Panc1 (cell line): Measurements from ENCODE around the gene YES1. TPM values are rescaled to one million over a fixed set of nuclear protein-coding genes. Genes with fewer than 3 reads are reported as not detected.
"Not testable (repeated sequence)": the region's sequence is repeated elsewhere in the genome, so short reads cannot be mapped to it uniquely, and the experiment has no call there.

Experiments used
- ATAC-seq: fragments of 200-7000 bp; cut with Tn5 transposase; 2 replicates; pipeline ENCODE4 v1.9.1; 2020; ENCODE audit warnings: mild to moderate bottlenecking, moderate library complexity
- BruUV-seq: library from RNA; stranded (reverse); fragments of 400-500 nt; replicated peaks from 2 replicates; lab custom pipeline; 2021; lab: Mats Ljungman, UMichigan
- CTCF ChIA-PET: fragments of 300-600 bp; sonication (Branson Sonifier 250); formaldehyde crosslinking; loops from one replicate; lab custom pipeline; 2022; ENCODE audit warnings: antibody characterized with exemption; lab: Charles Lee
- POLR2A ChIA-PET: fragments of 300-600 bp; sonication (Branson Sonifier 250); formaldehyde crosslinking; loops from one replicate; lab custom pipeline; 2022; ENCODE audit warnings: antibody characterized with exemption; lab: Charles Lee
- DNase-seq: peaks from one replicate; pipeline ENCODE4 v3.0.0-alpha.2; 2010; ENCODE audit warnings: low read depth, low spot score
- H3K27ac ChIP-seq: 2 replicates; pipeline ENCODE4 v1.5.1; 2011; ENCODE audit warnings: mild to moderate bottlenecking, low read length, inconsistent platforms
- H3K27me3 ChIP-seq: fragments of 200-500 bp; sonication (Bioruptor generic); 2 replicates; pipeline ENCODE4 v1.6.0; 2014; ENCODE audit warnings: low read length, inconsistent platforms; ENCODE audit not compliant: control insufficient read depth, insufficient read depth
- H3K36me3 ChIP-seq: fragments of 200-500 bp; sonication (Bioruptor generic); 2 replicates; pipeline ENCODE4 v1.5.1; 2014; ENCODE audit warnings: inconsistent platforms, mild to moderate bottlenecking, low read length, moderate library complexity; ENCODE audit not compliant: control insufficient read depth, insufficient read depth
- H3K4me1 ChIP-seq: 2 replicates; pipeline ENCODE4 v1.5.1; 2011; ENCODE audit warnings: inconsistent platforms, mild to moderate bottlenecking, low read length, moderate library complexity; ENCODE audit not compliant: control insufficient read depth, insufficient read depth
- H3K4me3 ChIP-seq, 2 experiments: 2 replicates each; pipeline ENCODE4 v1.5.1; 2011 to 2012; ENCODE audit warnings: low read depth in 2 of 2, low read length in 2 of 2, mild to moderate bottlenecking in 2 of 2, inconsistent platforms in 1 of 2, moderate library complexity in 1 of 2
- H3K9me3 ChIP-seq: fragments of 200-500 bp; sonication (Bioruptor generic); 2 replicates; pipeline ENCODE4 v1.5.1; 2014; ENCODE audit warnings: low read depth, mild to moderate bottlenecking, inconsistent platforms, low read length, moderate library complexity; ENCODE audit not compliant: control insufficient read depth, insufficient read depth
- POLR2AphosphoS5 ChIP-seq: IDR thresholded peaks from 2 replicates; pipeline ENCODE4 v1.6.1; 2012; ENCODE audit warnings: mild to moderate bottlenecking, low read depth, low read length, moderate library complexity
- REST ChIP-seq, 2 experiments: IDR thresholded peaks; 2 replicates each; pipeline ENCODE4 v1.6.1; 2011 to 2012; ENCODE audit warnings: low read depth in 2 of 2, control low read depth in 1 of 2, low read length in 1 of 2, mild to moderate bottlenecking in 1 of 2, moderate library complexity in 1 of 2; ENCODE audit not compliant: insufficient read depth in 1 of 2
- SIN3A ChIP-seq: IDR thresholded peaks from 2 replicates; pipeline ENCODE4 v1.6.1; 2012; ENCODE audit warnings: low read depth, mild to moderate bottlenecking, low read length, moderate library complexity, borderline replicate concordance; ENCODE audit not compliant: insufficient read depth
- TCF7L2 ChIP-seq: IDR thresholded peaks from 2 replicates; pipeline ENCODE4 v1.6.1; 2011; ENCODE audit warnings: mild to moderate bottlenecking, low read depth, low read length, inconsistent platforms
- in situ Hi-C: cut with HindIII; loops from 2 replicates; pipeline ENCODE4 v1.10.0; 2016; ENCODE audit warnings: low sequenced_read_pairs, low pct_unique_long_range_greater_than_20kb
- intact Hi-C: fragments of 100-400 bp; cut with micrococcal nuclease; formaldehyde crosslinking; loops from one replicate; pipeline ENCODE4 v1.10.0; 2022; ENCODE audit not compliant: unreplicated experiment
- total RNA-seq: library from RNA; stranded (reverse); gene quantifications from one replicate; pipeline ENCODE4 v1.2.1, GENCODE V29; 2021; ENCODE audit not compliant: unreplicated experiment
- TF ChIP-seq, protein P1 (sequence below): fragments of 450-650 bp; IDR thresholded peaks from 2 replicates; pipeline ENCODE4 v1.5.1; 2017; ENCODE audit warnings: mild to moderate bottlenecking

The YES1 gene
- total RNA-seq, 1 experiment from 2014 or later, result 91.6 TPM

GRCh38 chr18:766550-766860 is 45.5 kb downstream of the YES1 start:
- intact Hi-C loops (loop anchor here (5.0 kb wide), 1 partner anchor 36 kb away; no protein-coding TSS in a partner anchor), in situ Hi-C loops (no loop called here)
- ATAC-seq, result no peak
- TF ChIP-seq TCF7L2 (no peak), SIN3A (no peak), POLR2AphosphoS5 (no peak)
- TF ChIP-seq, protein P1, sequence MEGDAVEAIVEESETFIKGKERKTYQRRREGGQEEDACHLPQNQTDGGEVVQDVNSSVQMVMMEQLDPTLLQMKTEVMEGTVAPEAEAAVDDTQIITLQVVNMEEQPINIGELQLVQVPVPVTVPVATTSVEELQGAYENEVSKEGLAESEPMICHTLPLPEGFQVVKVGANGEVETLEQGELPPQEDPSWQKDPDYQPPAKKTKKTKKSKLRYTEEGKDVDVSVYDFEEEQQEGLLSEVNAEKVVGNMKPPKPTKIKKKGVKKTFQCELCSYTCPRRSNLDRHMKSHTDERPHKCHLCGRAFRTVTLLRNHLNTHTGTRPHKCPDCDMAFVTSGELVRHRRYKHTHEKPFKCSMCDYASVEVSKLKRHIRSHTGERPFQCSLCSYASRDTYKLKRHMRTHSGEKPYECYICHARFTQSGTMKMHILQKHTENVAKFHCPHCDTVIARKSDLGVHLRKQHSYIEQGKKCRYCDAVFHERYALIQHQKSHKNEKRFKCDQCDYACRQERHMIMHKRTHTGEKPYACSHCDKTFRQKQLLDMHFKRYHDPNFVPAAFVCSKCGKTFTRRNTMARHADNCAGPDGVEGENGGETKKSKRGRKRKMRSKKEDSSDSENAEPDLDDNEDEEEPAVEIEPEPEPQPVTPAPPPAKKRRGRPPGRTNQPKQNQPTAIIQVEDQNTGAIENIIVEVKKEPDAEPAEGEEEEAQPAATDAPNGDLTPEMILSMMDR, result no peak
- no peak for DNase-seq
- BruUV-seq, result no TSS peak
- H3K27me3 ChIP-seq, result no peaks in the 10 kb centered on the region
- no peak overlapping the region for H3K27ac ChIP-seq
- H3K4me1 ChIP-seq, result 0 out of 2 replicates have a peak, but pooled peaks cover 6% of the 10 kb centered on the region
- CTCF ChIA-PET, result no interaction called here
- POLR2A ChIA-PET, result no interaction called here
- H3K4me3 ChIP-seq, result no peak overlapping the region
- H3K9me3 ChIP-seq, result no peaks in the 10 kb centered on the region
- H3K36me3 ChIP-seq, result no peaks in the 10 kb centered on the region

GRCh38 chr18:765764-766549 is 46.1 kb downstream of the YES1 start:
- BruUV-seq, result no TSS peak
- in situ Hi-C loops (no loop called here), intact Hi-C loops (loop anchor here (5.0 kb wide), 1 partner anchor 36 kb away; no protein-coding TSS in a partner anchor)
- no peak overlapping the region for H3K27ac ChIP-seq
- H3K36me3 ChIP-seq, result no peaks in the 10 kb centered on the region
- H3K4me3 ChIP-seq, result no peak overlapping the region
- H3K9me3 ChIP-seq, result no peaks in the 10 kb centered on the region
- H3K4me1 ChIP-seq, result 0 out of 2 replicates have a peak, but pooled peaks cover 6% of the 10 kb centered on the region
- DNase-seq, result no peak
- ChIA-PET POLR2A (no interaction called here), CTCF (no interaction called here)
- no peak for TF ChIP-seq TCF7L2
- no peak for TF ChIP-seq REST (IDR thresholded peaks at IDR 0.05; ENCODE audit: insufficient read depth in 1 of 2, low read depth in 2 of 2, low read length in 1 of 2)
- no peak for TF ChIP-seq SIN3A
- TF ChIP-seq, protein P1, result no peak
- TF ChIP-seq POLR2AphosphoS5, result no peak
- H3K27me3 ChIP-seq, result no peaks in the 10 kb centered on the region
- ATAC-seq, result no peak

GRCh38 chr18:759864-760263 is 52.2 kb downstream of the YES1 start:
- intact Hi-C loops, H3K4me1 ChIP-seq, H3K36me3 ChIP-seq, BruUV-seq, H3K9me3 ChIP-seq, H3K27ac ChIP-seq, POLR2A ChIA-PET, DNase-seq, ATAC-seq, H3K4me3 ChIP-seq, H3K27me3 ChIP-seq, in situ Hi-C loops, CTCF ChIA-PET: not testable (repeated sequence)
